GM11168 (cell line): ENCODE data around the gene POMGNT2.

ENCODE experiments used
- in situ Hi-C: fragments of 300-500 bp; cut with MboI; formaldehyde crosslinking; loops from one replicate; pipeline ENCODE4 v1.12.0; 2022; ENCODE audit warnings: low sequenced_read_pairs; ENCODE audit not compliant: unreplicated experiment

Gene POMGNT2

GRCh38 chr3:43104039-43104438, 1.8 kb downstream of the POMGNT2 start:
- in situ Hi-C loops: no loop called here

DNA sequence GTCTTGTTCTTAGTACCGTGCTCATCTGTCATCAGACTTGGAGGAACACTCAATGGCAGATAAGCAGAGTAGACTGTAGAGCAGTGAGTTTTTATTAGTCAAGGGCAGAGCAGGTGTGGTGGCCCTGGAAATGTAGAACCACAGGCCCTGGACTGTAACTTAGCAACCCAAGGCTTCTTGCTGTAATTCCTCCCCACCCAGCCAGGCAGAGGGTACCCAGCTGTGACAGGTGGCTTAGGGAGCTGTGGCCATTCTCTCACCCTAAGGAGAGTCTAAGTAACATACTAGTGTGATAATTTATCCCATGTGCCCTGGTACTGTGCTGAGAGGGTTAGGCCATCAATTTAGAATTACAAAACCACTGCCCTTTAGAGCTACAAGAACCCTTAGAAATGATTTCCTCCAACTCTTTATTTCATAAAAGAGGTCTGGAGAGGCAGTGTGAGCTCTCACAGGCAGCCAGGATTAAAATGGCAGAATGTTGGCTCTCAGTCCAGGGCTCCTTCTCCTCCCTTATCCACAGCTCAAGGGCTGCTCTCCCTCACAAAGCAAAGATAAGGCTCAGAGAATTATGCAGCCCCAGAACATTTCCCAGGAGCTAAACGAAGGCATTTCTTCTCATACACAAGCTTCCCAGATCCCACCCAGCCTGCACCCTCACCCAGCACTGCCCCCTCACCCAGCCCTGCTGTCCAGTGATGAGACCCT, 3.0 kb downstream of the POMGNT2 start:
- in situ Hi-C loops: no loop called here

GRCh38 chr3:43098761-43099160, 7.1 kb downstream of the POMGNT2 start:
- in situ Hi-C loops: no loop called here

DNA sequence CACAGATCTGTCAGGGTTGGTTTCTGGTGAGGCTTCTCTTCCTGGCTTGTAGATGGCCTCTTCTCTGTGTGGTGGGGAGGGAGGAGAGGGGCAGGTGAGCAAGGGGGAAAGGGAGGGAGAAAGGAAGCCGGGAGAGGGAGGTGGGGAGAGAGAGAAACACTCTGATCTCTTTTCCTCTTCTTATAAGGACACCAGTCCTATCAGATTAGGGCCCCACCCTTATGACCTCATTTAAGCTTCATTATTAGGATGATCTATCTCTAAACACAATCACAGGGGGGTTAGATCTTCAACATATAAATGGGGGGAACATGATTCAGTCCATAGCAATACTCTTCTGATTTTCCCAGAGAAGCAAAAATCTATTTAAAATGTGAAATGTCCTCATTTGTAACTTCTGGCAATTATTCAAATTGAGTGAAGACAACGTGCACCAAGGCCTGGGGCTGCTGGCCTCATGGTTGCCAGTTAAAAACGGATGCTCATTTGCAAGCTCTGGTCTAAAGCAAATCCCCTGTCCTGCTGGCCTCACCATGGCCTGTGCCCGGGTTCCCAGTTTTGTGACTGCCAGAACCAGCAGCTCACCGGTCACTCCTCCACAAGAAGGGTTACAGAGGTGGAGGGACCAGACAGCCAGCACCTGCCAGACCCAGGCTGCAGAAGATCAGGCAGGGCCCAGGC, 8.3 kb downstream of the POMGNT2 start:
- in situ Hi-C loops: no loop called here

GRCh38 chr3:43096761-43097160, 9.1 kb downstream of the POMGNT2 start:
- in situ Hi-C loops: no loop called here

DNA sequence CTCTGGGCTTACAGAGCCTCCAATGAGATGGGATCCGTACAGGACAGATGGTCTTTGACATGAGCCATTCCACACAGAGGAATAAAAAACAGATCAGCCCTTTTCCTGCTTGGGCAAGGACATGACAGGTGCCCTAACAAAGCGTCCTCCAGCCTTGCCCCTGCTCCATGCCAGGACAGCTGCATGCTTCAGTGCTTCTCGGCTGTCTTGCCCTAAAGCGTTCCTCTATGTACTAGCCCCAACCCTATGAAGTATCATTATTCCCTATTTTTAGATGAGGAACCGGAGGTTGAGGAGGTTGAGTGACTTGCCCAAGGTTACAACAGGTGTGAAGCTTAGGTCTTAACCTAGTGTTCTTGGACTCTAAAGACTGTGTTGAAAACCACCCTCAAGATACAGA, 10.5 kb downstream of the POMGNT2 start:
- in situ Hi-C loops: no loop called here

- in situ Hi-C loops: no loop called here
Measured at GRCh38 chr3:43094851-43095250, 11.0 kb downstream of the POMGNT2 start.

DNA sequence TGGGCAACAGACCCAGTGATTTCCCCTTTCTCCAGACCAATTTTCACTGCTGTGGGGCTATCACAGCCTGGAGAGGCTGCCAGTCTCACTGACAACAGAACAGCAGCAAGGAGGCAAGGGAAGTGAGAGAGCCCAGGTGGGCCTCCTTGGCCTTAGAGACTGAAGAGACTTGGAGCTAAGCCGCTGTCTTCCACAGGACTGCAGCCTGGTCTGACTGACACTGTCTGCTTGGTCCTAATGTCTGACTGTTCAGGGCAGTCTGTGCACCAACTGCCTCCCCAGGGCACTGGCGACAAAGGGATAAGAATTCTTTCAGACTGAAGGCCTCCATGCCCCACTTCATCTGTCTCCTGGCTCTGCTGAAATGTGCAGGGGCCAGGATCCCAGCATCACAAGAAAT, 11.5 kb downstream of the POMGNT2 start:
- in situ Hi-C loops: no loop called here

GRCh38 chr3:43093974-43094373, 11.9 kb downstream of the POMGNT2 start:
- in situ Hi-C loops: no loop called here

GRCh38 chr3:43093006-43093405, 12.9 kb downstream of the POMGNT2 start:
- in situ Hi-C loops: no loop called here

DNA sequence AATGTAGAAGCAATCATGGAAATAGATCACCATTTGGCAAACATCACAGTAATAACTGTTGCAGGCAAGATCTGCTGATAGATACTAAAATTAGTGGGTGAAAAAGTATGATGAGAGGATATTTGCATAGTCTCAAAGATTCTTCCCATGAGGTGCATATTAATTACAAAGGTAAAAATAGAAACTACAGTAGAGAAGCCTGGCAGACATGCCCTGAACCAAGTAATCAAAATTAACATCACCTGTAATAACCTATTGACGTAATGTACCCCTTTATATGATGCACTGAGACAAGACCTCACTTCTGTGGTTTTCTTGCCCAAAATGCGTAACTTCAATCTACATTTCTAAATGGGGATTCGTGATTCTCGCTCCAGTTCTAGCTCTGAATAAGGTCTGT, 14.4 kb downstream of the POMGNT2 start:
- in situ Hi-C loops: no loop called here

GRCh38 chr3:43090238-43090637, 15.6 kb downstream of the POMGNT2 start:
- in situ Hi-C loops: no loop called here

- in situ Hi-C loops: no loop called here
Measured at GRCh38 chr3:43089081-43089480, 16.8 kb downstream of the POMGNT2 start.

GRCh38 chr3:43087249-43087776, 18.6 kb downstream of the POMGNT2 start:
- in situ Hi-C loops: no loop called here

DNA sequence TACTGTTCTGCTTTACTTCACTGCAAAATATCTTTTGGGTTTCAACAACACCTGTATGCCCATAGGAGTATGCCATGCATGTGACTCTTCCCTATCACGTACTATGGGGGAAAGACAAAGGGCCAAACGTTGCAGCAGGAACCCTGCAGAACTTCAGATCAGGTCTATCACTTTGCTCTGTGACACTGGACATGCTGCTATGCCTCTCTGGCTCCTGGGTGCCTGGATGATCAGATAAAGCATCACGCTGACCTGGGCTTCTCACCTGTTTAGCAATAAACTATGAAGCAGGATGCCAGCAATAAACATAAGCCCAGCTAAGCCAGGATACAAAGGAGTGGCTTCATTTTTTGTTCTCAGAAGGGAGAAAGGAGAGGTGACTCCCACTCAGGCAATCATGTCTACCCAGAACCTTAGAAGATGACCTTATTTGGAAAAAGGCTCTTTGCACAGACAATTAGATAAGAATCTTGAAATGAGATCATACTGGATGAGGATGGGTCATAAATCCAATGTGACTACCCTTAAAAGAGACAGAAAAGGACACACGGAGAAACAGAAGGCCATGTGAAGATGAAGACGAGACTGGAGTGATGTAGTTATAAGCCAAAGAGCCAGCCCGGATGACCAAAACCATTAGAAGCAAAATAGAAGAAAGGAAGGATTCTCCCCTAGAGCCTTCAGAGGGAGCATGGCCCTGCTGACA, 19.3 kb downstream of the POMGNT2 start:
- in situ Hi-C loops: no loop called here

DNA sequence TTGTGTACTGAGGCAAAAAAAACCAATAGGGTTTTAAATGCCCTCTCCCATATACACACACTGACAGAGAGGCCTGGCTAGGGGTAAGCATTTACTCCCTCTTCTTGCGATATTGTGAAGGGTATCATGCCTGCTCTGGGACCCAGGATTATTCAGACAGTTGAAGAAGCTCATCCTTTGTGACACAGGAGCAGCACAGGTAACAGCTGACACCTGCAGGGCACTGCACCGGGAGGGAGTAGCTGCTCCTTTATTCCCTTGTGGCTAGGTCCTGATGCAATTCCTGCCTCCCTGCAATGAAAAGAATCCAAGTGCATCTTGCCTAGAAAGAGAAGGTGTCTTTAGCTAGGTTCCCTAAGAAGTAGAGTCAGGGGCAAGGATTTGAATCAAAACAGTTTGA, 23.4 kb downstream of the POMGNT2 start:
- in situ Hi-C loops: no loop called here

DNA sequence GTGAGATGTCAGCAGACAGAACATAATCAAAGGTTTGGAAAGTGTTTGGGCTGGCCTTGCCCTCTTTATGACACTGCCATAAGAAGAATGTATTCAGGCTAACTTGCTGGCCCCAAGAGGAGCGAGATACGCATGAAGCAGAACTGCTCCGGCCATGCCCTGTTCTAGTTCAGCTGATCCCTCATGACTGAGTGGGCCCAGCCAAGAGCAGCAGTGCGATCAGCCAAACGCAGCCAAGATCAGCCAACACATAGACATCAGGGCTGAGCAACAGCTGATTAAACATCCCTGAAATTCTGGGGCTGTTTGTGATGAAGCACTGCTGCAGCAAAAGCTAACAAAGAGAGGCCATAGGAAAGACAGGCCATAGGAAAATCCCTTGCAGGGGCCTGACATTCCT, 24.1 kb downstream of the POMGNT2 start:
- in situ Hi-C loops: no loop called here

DNA sequence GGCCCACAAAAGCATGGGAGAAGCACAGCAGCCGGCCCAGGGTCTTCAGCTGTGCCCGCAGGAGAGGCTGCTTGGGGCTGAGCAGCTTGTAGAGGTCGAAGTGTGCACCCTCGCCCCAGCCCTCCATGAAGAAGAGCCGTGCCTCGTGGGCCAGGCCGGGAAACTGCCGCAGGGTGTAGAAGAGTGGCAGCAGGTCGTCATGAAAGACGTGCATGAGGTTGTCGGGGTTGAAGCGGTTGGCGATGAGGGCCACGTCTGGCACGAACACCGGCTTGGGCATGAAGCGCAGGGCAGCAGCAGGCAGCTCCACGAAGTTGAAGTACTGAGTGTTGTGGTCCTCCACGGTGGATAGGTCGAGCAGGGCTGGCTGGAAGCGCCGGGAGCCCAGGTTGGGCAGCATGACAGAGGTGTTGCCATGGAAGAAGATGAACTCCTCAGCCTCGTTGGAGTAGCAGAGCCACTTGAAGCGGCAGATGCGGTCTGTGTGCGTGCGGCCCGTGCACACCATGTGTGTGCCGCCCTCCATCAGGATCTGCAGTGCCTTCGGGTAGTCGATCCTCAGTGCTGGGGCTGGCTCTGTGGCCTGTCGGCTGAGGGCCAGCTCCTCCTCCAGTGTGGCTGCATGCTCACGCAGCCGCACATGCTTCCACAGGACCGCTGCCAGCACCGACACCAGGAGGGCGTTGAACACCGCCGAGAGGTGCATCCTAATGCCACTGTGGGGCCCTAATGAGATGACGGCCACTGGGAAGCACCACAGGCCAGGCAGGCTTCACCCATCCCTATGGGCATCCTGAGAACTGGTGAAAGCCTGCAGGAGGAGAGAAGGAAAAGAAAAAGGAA, 24.9 kb downstream of the POMGNT2 start:
- in situ Hi-C loops: no loop called here

DNA sequence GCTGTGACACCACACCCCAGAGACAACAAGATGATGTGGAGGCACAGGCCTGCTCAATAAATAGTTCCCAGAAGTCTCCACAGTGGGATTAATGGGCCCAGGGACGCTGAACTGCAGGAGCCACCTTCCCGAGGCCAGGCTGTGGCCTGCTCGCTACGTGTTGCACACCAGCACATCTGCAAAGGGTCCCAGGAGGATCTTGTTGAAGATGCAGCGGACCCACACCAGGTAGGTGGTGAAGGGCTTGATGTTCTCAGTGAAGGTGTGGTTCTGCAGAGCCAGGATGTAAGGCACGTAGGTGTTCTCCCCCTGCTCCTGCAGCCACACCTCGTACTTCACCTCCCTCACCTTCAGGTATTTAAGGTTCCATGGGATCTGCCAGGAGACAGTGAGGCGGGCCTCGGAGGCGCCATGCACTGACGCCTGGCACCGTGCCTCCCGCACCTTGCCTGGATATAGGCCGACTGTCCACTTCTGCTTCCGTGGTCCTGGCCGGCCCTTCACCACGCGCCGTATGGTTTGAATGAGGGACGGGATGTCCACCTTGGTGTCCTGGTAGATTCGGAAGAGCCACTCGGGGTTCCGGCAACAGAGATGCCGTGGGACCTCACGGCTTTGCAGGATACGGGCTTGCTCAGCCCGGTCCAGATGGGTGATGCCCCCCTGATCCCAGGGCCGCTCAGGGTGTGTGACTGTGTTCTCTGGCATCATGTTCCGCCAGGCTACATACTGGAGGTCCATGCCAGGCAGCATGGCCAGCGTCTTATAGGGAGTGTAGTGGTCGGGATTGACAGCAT, 26.1 kb downstream of the POMGNT2 start:
- in situ Hi-C loops: no loop called here

- in situ Hi-C loops: no loop called here
Measured at GRCh38 chr3:43077707-43078106, 28.2 kb downstream of the POMGNT2 start.
